ENCODE data around the gene SCN4A. TPM values are rescaled to one million over a fixed set of nuclear protein-coding genes. Genes with fewer than 3 reads are reported as not detected.
"Not testable (repeated sequence)": the region's sequence is repeated elsewhere in the genome, so short reads cannot be mapped to it uniquely, and the experiment has no call there.

The SCN4A gene
- total RNA-seq, 1 experiment from 2014 or later: 0.03 TPM

GRCh38 chr17:63918305-63918704 is 54.4 kb downstream of the SCN4A start:
- no peaks in the 10 kb centered on the region for H3K27me3 ChIP-seq (ENCODE audit: control insufficient read depth, insufficient read depth, low read length)
- intact Hi-C loops (cut with micrococcal nuclease; ENCODE audit: unreplicated experiment): loop anchor here (10.0 kb wide), 3 partner anchors 76 to 216 kb away; partner anchors contain the start of genes ERN1, ICAM2 and PRR29
- H3K9me3 ChIP-seq (ENCODE audit: control insufficient read depth, insufficient read depth, low read depth, low read length): no peaks in the 10 kb centered on the region
- in situ Hi-C loops (cut with HindIII; ENCODE audit: low pct_unique_long_range_greater_than_20kb, low sequenced_read_pairs): no loop called here
- DNase-seq (ENCODE audit: low read depth, low spot score) (no peak), ATAC-seq (no peak)
- no peaks in the 10 kb centered on the region for H3K36me3 ChIP-seq (ENCODE audit: control insufficient read depth, insufficient read depth, low read length)
- no peaks in the 10 kb centered on the region for H3K4me1 ChIP-seq (ENCODE audit: control insufficient read depth, insufficient read depth, low read length)
- no TSS peak for BruUV-seq (replicated peaks)
- CTCF ChIA-PET: interaction anchor here (1.0 to 2.9 kb wide), 5 partner anchors 17 to 215 kb away, joined by 3 to 14 read pairs (median 3); partner anchors contain the start of gene ERN1
- H3K4me3 ChIP-seq (ENCODE audit: low read depth in 2 of 2, low read length in 2 of 2): no peak overlapping the region
- POLR2A ChIA-PET: no interaction called here
- H3K27ac ChIP-seq (ENCODE audit: low read length): no peak overlapping the region
- TF ChIP-seq, protein P1, sequence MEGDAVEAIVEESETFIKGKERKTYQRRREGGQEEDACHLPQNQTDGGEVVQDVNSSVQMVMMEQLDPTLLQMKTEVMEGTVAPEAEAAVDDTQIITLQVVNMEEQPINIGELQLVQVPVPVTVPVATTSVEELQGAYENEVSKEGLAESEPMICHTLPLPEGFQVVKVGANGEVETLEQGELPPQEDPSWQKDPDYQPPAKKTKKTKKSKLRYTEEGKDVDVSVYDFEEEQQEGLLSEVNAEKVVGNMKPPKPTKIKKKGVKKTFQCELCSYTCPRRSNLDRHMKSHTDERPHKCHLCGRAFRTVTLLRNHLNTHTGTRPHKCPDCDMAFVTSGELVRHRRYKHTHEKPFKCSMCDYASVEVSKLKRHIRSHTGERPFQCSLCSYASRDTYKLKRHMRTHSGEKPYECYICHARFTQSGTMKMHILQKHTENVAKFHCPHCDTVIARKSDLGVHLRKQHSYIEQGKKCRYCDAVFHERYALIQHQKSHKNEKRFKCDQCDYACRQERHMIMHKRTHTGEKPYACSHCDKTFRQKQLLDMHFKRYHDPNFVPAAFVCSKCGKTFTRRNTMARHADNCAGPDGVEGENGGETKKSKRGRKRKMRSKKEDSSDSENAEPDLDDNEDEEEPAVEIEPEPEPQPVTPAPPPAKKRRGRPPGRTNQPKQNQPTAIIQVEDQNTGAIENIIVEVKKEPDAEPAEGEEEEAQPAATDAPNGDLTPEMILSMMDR (IDR thresholded peaks at IDR 0.05): no peak; the same call in 1 of the 2 replicates
- no peak for TF ChIP-seq POLR2AphosphoS5 (IDR thresholded peaks at IDR 0.05; ENCODE audit: low read depth, low read length)
- TF ChIP-seq SIN3A (IDR thresholded peaks at IDR 0.05; ENCODE audit: borderline replicate concordance, insufficient read depth, low read depth, low read length): no peak

GRCh38 chr17:63917646-63918045 is 55.1 kb downstream of the SCN4A start:
- in situ Hi-C loops (cut with HindIII; ENCODE audit: low pct_unique_long_range_greater_than_20kb, low sequenced_read_pairs): no loop called here
- no TSS peak for BruUV-seq (replicated peaks)
- Histone ChIP-seq H3K4me1 (ENCODE audit: control insufficient read depth, insufficient read depth, low read length) (no peaks in the 10 kb centered on the region), H3K36me3 (ENCODE audit: control insufficient read depth, insufficient read depth, low read length) (no peaks in the 10 kb centered on the region), H3K4me3 (ENCODE audit: low read depth in 2 of 2, low read length in 2 of 2) (no peak overlapping the region), H3K9me3 (ENCODE audit: control insufficient read depth, insufficient read depth, low read depth, low read length) (no peaks in the 10 kb centered on the region), H3K27ac (ENCODE audit: low read length) (no peak overlapping the region), H3K27me3 (ENCODE audit: control insufficient read depth, insufficient read depth, low read length) (no peaks in the 10 kb centered on the region)
- ATAC-seq: no peak
- no peak for DNase-seq (ENCODE audit: low read depth, low spot score)
- ChIA-PET CTCF (interaction anchor here (1.1 to 2.9 kb wide), 3 partner anchors 18 to 216 kb away, joined by 3 to 14 read pairs (median 4); no protein-coding TSS in a partner anchor), POLR2A (no interaction called here)
- intact Hi-C loops (cut with micrococcal nuclease; ENCODE audit: unreplicated experiment): loop anchor here (10.0 kb wide), 3 partner anchors 77 to 217 kb away; partner anchors contain the start of genes ERN1, ICAM2 and PRR29
- TF ChIP-seq SIN3A (IDR thresholded peaks at IDR 0.05; ENCODE audit: borderline replicate concordance, insufficient read depth, low read depth, low read length): no peak
- TF ChIP-seq POLR2AphosphoS5 (IDR thresholded peaks at IDR 0.05; ENCODE audit: low read depth, low read length): no peak

DNA sequence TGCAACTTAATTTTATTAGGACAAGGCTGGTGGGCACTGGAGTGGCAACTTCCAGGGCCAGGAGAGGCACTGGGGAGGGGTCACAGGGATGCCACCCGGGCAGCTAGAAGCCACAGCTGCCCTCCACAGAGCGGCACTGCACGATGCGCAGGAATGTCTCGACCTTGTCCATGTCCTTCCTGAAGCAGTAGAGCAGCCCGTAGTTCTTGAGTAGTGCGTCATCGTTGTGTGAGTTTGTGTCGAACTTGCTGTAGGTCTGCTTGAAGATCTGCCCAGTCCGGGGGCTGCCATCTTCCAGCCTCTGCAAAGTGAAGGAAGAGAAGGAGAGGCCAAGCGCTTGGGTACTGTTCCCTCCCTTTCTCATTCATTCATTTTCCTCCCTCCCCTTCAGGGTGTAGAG is 55.5 kb downstream of the SCN4A start:
- H3K9me3 ChIP-seq (ENCODE audit: control insufficient read depth, insufficient read depth, low read depth, low read length); POLR2A ChIA-PET; H3K4me3 ChIP-seq (ENCODE audit: low read depth in 2 of 2, low read length in 2 of 2); BruUV-seq (replicated peaks); DNase-seq (ENCODE audit: low read depth, low spot score); ATAC-seq; in situ Hi-C loops (cut with HindIII; ENCODE audit: low pct_unique_long_range_greater_than_20kb, low sequenced_read_pairs); H3K4me1 ChIP-seq (ENCODE audit: control insufficient read depth, insufficient read depth, low read length); H3K27me3 ChIP-seq (ENCODE audit: control insufficient read depth, insufficient read depth, low read length); H3K27ac ChIP-seq (ENCODE audit: low read length); H3K36me3 ChIP-seq (ENCODE audit: control insufficient read depth, insufficient read depth, low read length): not testable (repeated sequence)
- intact Hi-C loops (cut with micrococcal nuclease; ENCODE audit: unreplicated experiment): loop anchor here (10.0 kb wide), 3 partner anchors 78 to 218 kb away; partner anchors contain the start of genes ERN1, ICAM2 and PRR29
- CTCF ChIA-PET: interaction anchor here (1.1 kb wide), 1 partner anchor 18 kb away, joined by 3 read pairs; no protein-coding TSS in a partner anchor

- ATAC-seq (no peak), DNase-seq (ENCODE audit: low read depth, low spot score) (no peak)
- CTCF ChIA-PET: no interaction called here
- in situ Hi-C loops (cut with HindIII; ENCODE audit: low pct_unique_long_range_greater_than_20kb, low sequenced_read_pairs): no loop called here
- no TSS peak for BruUV-seq (replicated peaks)
- Histone ChIP-seq H3K27ac (ENCODE audit: low read length) (no peak overlapping the region), H3K4me3 (ENCODE audit: low read depth in 2 of 2, low read length in 2 of 2) (no peak overlapping the region), H3K4me1 (ENCODE audit: control insufficient read depth, insufficient read depth, low read length) (no peaks in the 10 kb centered on the region), H3K36me3 (ENCODE audit: control insufficient read depth, insufficient read depth, low read length) (no peaks in the 10 kb centered on the region), H3K9me3 (ENCODE audit: control insufficient read depth, insufficient read depth, low read depth, low read length) (no peaks in the 10 kb centered on the region), H3K27me3 (ENCODE audit: control insufficient read depth, insufficient read depth, low read length) (no peaks in the 10 kb centered on the region)
- POLR2A ChIA-PET: no interaction called here
- intact Hi-C loops (cut with micrococcal nuclease; ENCODE audit: unreplicated experiment): loop anchor here (10.0 kb wide), 3 partner anchors 78 to 218 kb away; partner anchors contain the start of genes ERN1, ICAM2 and PRR29
- TF ChIP-seq, protein P2, sequence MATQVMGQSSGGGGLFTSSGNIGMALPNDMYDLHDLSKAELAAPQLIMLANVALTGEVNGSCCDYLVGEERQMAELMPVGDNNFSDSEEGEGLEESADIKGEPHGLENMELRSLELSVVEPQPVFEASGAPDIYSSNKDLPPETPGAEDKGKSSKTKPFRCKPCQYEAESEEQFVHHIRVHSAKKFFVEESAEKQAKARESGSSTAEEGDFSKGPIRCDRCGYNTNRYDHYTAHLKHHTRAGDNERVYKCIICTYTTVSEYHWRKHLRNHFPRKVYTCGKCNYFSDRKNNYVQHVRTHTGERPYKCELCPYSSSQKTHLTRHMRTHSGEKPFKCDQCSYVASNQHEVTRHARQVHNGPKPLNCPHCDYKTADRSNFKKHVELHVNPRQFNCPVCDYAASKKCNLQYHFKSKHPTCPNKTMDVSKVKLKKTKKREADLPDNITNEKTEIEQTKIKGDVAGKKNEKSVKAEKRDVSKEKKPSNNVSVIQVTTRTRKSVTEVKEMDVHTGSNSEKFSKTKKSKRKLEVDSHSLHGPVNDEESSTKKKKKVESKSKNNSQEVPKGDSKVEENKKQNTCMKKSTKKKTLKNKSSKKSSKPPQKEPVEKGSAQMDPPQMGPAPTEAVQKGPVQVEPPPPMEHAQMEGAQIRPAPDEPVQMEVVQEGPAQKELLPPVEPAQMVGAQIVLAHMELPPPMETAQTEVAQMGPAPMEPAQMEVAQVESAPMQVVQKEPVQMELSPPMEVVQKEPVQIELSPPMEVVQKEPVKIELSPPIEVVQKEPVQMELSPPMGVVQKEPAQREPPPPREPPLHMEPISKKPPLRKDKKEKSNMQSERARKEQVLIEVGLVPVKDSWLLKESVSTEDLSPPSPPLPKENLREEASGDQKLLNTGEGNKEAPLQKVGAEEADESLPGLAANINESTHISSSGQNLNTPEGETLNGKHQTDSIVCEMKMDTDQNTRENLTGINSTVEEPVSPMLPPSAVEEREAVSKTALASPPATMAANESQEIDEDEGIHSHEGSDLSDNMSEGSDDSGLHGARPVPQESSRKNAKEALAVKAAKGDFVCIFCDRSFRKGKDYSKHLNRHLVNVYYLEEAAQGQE (IDR thresholded peaks at IDR 0.05; ENCODE audit: insufficient read depth in 1 of 2, low read depth in 2 of 2, low read length in 1 of 2): no peak
- TF ChIP-seq POLR2AphosphoS5 (IDR thresholded peaks at IDR 0.05; ENCODE audit: low read depth, low read length): no peak
- TF ChIP-seq SIN3A (IDR thresholded peaks at IDR 0.05; ENCODE audit: borderline replicate concordance, insufficient read depth, low read depth, low read length): no peak
- no peak for TF ChIP-seq TCF7L2 (IDR thresholded peaks at IDR 0.05; ENCODE audit: low read depth, low read length)
- TF ChIP-seq, protein P1 (IDR thresholded peaks at IDR 0.05): no peak
Measured at GRCh38 chr17:63916566-63917185, 56.0 kb downstream of the SCN4A start.
